Activated CD4-positive, alpha-beta memory T cell treated with anti-CD3 and anti-CD28 coated beads for 36 hours (primary cell): ENCODE data around the gene SELENOO. TPM values are rescaled to one million over a fixed set of nuclear protein-coding genes. Genes with fewer than 3 reads are reported as not detected.

Experiments
- CTCF ChIA-PET: fragments of 350-600 bp; sonication (Branson Sonifier 250); formaldehyde crosslinking; loops from one replicate; lab custom pipeline; 2021; ENCODE audit warnings: antibody characterized with exemption, inconsistent platforms; lab: Charles Lee
- POLR2A ChIA-PET: fragments of 350-600 bp; sonication (Branson Sonifier 250); formaldehyde crosslinking; loops from one replicate; lab custom pipeline; 2021; ENCODE audit warnings: antibody characterized with exemption; lab: Charles Lee
- DNase-seq: peaks from one replicate; pipeline ENCODE4 v3.0.0-alpha.2; 2020
- H3K27ac Mint-ChIP-seq: one replicate; pipeline ENCODE4 v1.8.0; 2021; ENCODE audit warnings: mixed read lengths
- H3K27me3 Mint-ChIP-seq: one replicate; pipeline ENCODE4 v1.8.0; 2021; ENCODE audit warnings: mixed read lengths
- H3K36me3 Mint-ChIP-seq: one replicate; pipeline ENCODE4 v1.8.0; 2021; ENCODE audit warnings: mixed read lengths
- H3K4me1 Mint-ChIP-seq: one replicate; pipeline ENCODE4 v1.8.0; 2021; ENCODE audit warnings: low read depth, mixed read lengths
- H3K4me3 Mint-ChIP-seq: one replicate; pipeline ENCODE4 v1.8.0; 2021; ENCODE audit warnings: mild to moderate bottlenecking, mixed read lengths
- H3K9me3 Mint-ChIP-seq: one replicate; pipeline ENCODE4 v1.8.0; 2021; ENCODE audit warnings: mixed read lengths
- intact Hi-C: fragments of 100-400 bp; cut with micrococcal nuclease; formaldehyde crosslinking; loops from one replicate; pipeline ENCODE4 v1.15.1; 2023
- total RNA-seq, 2 experiments: library from RNA; stranded (reverse); gene quantifications; one replicate each; pipeline ENCODE4 v1.2.3, GENCODE V29; 2021

Gene SELENOO
- total RNA-seq, 2 experiments from 2014 or later: 18.8 to 19.7 TPM

DNA sequence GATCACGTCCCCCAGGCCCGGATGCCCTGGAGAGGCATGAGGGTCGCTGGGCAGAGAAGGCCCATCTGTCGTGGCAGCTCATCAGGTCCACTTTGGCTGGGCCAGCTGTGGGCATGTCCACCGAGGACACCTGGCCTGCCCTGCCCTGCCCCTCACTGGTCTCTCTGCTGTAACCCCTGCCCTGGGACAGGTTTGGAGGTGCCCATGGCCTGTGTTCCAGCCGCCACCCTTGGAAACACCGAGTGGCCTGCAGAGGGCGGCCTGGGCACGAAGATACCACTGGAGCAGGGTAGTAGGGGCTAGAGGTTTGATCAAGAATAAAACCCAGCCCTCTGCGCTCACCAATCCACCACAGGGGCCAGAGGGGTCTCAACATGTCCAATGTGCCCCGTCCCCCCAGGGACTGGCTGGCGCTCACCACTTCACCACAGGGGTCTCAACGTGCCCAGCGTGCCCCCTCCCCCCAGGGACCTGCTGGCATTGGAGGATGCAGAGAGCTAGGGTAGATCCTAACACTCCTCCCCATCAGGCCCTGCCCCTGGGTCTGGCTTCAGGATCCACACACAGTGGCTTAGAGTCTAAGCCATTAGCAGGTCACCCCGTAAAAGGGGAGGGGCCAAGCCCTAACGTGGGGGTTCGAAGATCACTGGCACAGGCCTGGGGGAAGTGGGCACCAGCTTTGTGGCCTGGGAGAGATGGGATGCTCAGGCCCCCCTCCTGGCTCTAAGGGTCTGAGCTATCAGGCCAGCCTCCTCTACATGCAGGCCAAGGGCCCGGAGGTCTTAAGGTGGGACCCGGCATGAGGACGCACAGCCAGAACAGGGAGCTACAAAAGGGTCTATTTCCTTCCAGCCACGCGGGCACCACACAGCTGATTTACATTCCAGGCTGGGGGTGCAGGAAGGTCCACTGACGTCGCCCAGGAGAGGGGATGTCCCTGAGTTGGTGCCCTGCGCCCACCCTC lies 51.6 kb downstream of the SELENOO start:
- intact Hi-C loops: no loop called here

GRCh38 chr22:50253046-50253915 lies 52.5 kb downstream of the SELENOO start:
- Mint-ChIP-seq H3K4me1 (peaks cover 10% of the 10 kb centered on the region), H3K27me3 (no peaks in the 10 kb centered on the region), H3K9me3 (no peaks in the 10 kb centered on the region), H3K36me3 (no peaks in the 10 kb centered on the region), H3K27ac (no peak overlapping the region), H3K4me3 (no peak overlapping the region)
- DNase-seq: no peak
- intact Hi-C loops: no loop called here
- POLR2A ChIA-PET: interaction anchor here (3.4 kb wide), 1 partner anchor 9 kb away, joined by 15 read pairs; the partner anchor contains the start of gene MAPK12
- CTCF ChIA-PET: interaction anchor here (0.6 to 3.5 kb wide), 11 partner anchors 9 to 272 kb away, joined by 3 to 23 read pairs (median 4); partner anchors contain the start of genes DENND6B and SCO2

More for the DNA sequence above, 51.6 kb downstream of the SELENOO start:
- no peaks in the 10 kb centered on the region for H3K27me3 Mint-ChIP-seq
- H3K36me3 Mint-ChIP-seq: peaks cover 4% of the 10 kb centered on the region
- H3K4me3 Mint-ChIP-seq: no peak overlapping the region
- ChIA-PET CTCF (interaction anchor here (0.6 to 3.5 kb wide), 15 partner anchors 8 to 368 kb away, joined by 3 to 23 read pairs (median 4); partner anchors contain the start of genes DENND6B and SCO2), POLR2A (interaction anchor here (1.4 to 3.4 kb wide), 4 partner anchors 10 to 273 kb away, joined by 4 to 15 read pairs (median 4); partner anchors contain the start of genes MAPK12 and SCO2)
- peak; percentile 79 for DNase-seq
- peaks cover 18% of the 10 kb centered on the region for H3K4me1 Mint-ChIP-seq
- H3K9me3 Mint-ChIP-seq: no peaks in the 10 kb centered on the region
- no peak overlapping the region for H3K27ac Mint-ChIP-seq

DNA sequence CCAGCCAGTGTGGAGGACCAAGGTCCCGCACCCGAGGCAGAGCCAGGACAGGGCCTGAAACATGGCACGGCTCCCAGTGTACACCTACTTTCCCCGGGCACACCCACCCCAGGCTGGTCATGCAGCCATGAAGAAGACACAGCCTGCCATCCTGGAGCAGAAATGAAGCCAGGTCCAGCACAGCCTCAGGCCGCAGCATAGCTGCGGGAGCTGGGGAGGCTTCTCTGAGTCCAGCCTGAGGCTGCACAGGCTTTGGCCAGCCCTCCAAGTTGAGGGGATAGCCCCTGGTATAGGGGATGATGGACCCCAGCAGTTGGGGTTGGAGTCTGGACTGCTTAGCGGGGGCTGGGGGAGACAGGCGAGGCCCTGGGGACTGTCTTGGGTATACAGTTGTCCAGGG lies 53.1 kb downstream of the SELENOO start:
- no peaks in the 10 kb centered on the region for H3K36me3 Mint-ChIP-seq
- peaks cover 3% of the 10 kb centered on the region for H3K27me3 Mint-ChIP-seq
- ChIA-PET POLR2A (no interaction called here), CTCF (no interaction called here)
- intact Hi-C loops: no loop called here
- no peak overlapping the region for H3K4me3 Mint-ChIP-seq
- H3K4me1 Mint-ChIP-seq: peaks cover 10% of the 10 kb centered on the region
- no peak overlapping the region for H3K27ac Mint-ChIP-seq
- H3K9me3 Mint-ChIP-seq: no peaks in the 10 kb centered on the region
- DNase-seq: no peak

DNA sequence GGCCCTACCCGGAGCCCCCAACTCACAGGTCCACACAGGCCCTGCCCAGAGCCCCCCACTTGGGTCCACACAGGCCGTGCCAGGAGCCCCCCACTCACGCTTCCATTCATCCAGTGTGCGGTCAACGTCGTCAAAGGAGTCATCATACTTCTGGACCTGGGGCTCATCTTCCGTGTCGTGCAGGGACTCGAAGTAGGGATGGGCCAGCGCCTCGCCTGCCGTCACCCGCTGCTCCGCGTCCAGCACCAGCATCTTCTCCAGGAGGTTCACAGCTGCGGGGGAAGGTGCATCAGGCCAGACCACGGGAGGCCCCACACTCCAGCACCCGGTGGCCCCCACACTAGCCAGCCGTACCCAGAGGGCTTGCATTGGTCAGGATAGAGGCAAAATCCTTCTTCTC lies 54.3 kb downstream of the SELENOO start:
- H3K9me3 Mint-ChIP-seq: no peaks in the 10 kb centered on the region
- H3K27ac Mint-ChIP-seq: no peak overlapping the region
- H3K4me1 Mint-ChIP-seq: peaks cover 6% of the 10 kb centered on the region
- peak overlapping the region; percentile 5 for H3K4me3 Mint-ChIP-seq
- H3K36me3 Mint-ChIP-seq: no peaks in the 10 kb centered on the region
- peaks cover 7% of the 10 kb centered on the region for H3K27me3 Mint-ChIP-seq
- ChIA-PET CTCF (no interaction called here), POLR2A (no interaction called here)
- no peak for DNase-seq
- intact Hi-C loops: no loop called here

DNA sequence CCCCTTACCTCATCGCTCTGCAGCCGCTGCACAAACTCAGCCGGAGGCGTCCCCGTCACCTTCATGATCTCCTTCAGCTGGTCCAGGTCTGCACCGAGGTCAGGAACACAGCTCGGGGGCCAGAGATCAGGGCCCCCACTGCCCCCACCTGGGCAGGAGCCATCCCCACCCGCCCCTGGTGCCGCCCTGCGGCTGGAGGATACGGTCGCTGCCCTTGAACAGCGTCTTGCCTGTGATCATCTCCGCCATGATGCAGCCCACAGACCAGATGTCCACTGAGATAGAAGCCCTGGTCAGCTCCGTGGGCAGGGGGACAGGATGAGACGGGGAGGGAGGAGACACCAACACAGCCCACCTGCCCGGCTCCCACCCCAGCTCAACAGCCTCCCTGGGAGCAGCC lies 54.8 kb downstream of the SELENOO start:
- no peak overlapping the region for H3K27ac Mint-ChIP-seq
- ChIA-PET POLR2A (interaction anchor here (1.0 kb wide), 1 partner anchor 253 kb away, joined by 3 read pairs; no protein-coding TSS in a partner anchor), CTCF (no interaction called here)
- no peak for DNase-seq
- intact Hi-C loops: no loop called here
- H3K36me3 Mint-ChIP-seq: no peaks in the 10 kb centered on the region
- H3K4me3 Mint-ChIP-seq: no peak overlapping the region
- H3K4me1 Mint-ChIP-seq: peaks cover 2% of the 10 kb centered on the region
- H3K27me3 Mint-ChIP-seq: peaks cover 7% of the 10 kb centered on the region
- H3K9me3 Mint-ChIP-seq: no peaks in the 10 kb centered on the region

GRCh38 chr22:50256258-50256862 lies 55.5 kb downstream of the SELENOO start:
- DNase-seq: no peak
- ChIA-PET CTCF (no interaction called here), POLR2A (interaction anchor here (1.0 kb wide), 1 partner anchor 252 kb away, joined by 3 read pairs; no protein-coding TSS in a partner anchor)
- H3K4me3 Mint-ChIP-seq: no peak overlapping the region
- H3K27ac Mint-ChIP-seq: no peak overlapping the region
- peaks cover 7% of the 10 kb centered on the region for H3K27me3 Mint-ChIP-seq
- H3K9me3 Mint-ChIP-seq: no peaks in the 10 kb centered on the region
- H3K36me3 Mint-ChIP-seq: no peaks in the 10 kb centered on the region
- no peaks in the 10 kb centered on the region for H3K4me1 Mint-ChIP-seq
- intact Hi-C loops: no loop called here

DNA sequence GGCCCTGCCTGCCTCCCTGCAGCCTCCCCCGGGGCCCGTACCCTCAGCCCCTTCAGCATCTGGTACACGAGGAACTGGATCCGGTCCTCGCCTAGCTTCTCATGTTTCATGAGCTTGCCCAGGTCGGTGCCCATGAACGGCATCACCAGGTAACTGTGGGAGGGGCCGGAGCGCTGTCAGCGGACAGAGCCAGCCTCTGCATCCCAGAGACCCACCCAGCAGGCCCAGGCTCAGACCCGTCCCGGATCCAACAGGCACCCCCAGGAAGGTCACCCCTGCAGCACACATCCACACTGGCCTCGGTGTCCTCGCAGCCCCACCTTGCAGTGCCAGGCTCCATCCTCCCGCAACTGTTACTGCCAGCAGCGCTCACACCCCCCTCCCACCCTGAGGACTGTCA lies 56.2 kb downstream of the SELENOO start:
- Mint-ChIP-seq H3K4me3 (no peak overlapping the region), H3K27me3 (peaks cover 9% of the 10 kb centered on the region), H3K4me1 (peaks cover under 1% of the 10 kb centered on the region), H3K36me3 (no peaks in the 10 kb centered on the region), H3K9me3 (no peaks in the 10 kb centered on the region), H3K27ac (no peak overlapping the region)
- CTCF ChIA-PET: no interaction called here
- no peak for DNase-seq
- intact Hi-C loops: no loop called here
- POLR2A ChIA-PET: no interaction called here

DNA sequence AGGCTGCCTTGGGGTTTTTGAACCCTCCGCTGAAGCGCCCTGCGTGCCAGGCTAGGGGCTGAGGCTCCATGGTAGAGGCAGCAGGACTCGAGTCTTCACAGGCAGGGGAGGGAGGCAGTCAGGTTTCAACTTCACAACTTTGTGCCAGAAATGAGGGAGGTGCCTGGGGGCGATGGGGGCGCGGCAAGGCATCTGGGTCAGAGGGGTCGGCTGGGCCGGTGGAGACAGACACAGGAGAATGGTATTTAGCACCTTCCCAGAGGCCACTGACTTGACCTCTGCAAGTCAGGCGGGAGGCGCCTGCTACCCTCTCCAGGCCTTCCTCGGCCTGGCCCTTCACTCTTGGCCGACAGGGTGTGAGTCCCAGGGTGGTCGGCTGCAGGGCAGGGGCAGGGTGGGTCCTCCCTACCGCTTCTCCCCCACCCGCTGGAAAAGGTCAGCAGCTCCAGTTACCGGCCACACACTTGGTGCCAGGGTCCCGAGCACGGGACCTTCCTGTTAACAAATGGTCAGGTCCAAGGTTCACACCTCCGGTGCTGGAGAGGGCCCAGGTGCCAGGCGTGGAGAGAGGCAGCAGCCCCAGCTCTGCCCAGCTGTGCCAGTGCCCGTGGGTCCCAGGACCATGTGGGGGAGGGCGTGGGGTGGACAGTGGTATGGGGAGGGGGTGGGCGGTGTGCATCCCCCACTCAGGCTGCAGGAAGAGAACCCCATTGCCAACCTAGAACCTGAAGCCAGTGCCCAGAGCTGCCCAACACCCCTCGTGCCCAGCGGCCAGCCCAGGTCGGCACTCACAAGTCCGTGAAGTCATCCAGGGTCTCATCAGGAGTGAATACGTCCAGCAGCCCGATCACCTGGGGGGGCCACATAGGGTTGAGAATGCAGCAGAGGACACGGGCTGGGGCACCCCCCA lies 56.9 kb downstream of the SELENOO start:
- no peaks in the 10 kb centered on the region for H3K9me3 Mint-ChIP-seq
- intact Hi-C loops: no loop called here
- DNase-seq: no peak
- H3K27ac Mint-ChIP-seq: no peak overlapping the region
- ChIA-PET POLR2A (no interaction called here), CTCF (no interaction called here)
- H3K4me1 Mint-ChIP-seq: peaks cover 5% of the 10 kb centered on the region
- H3K27me3 Mint-ChIP-seq: peaks cover 16% of the 10 kb centered on the region
- H3K4me3 Mint-ChIP-seq: no peak overlapping the region
- no peaks in the 10 kb centered on the region for H3K36me3 Mint-ChIP-seq

DNA sequence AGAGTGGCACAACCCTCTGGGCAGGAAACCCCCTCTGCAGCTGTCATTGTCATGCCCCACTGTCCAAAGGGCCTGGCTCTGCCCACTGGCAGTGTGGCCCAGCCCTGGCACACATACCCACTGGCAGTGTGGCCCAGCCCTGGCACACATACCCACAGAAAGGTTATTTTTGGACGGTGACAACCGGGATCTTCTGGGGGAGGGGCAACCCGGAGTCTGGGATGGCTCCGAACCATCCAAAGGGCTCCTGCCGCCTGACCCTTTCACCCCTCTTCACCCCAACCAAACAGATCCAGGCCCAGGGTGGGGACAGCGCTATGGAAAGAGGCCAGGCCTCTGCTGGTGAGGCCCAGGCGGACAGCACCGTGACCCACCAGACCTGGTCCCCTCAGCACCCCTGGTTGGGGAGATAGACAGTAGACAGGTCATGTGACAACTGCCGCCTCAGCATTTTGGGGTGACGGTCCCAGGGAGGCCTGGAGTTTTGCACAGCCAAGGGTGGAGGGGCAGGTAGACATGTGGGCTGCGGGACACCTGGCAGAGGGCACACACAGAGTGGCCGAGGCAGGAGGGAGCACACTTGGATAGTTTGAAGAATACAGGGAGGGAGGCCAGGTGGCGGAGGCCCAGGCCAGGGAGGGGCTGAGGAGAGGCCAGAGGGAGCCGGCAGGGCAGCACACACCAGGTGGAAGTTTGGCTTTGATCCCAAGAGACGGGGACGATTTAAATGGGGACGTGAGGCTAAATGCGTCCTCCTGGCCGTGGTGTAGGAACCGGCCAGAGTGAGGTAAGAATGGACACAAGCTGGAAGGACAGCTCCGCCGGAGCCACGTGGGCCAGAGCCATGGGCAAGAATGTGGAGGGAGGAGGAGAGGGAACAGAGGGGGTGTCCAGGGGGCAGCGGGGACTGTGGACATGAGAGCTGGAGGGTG lies 57.8 kb downstream of the SELENOO start:
- DNase-seq: no peak
- no peaks in the 10 kb centered on the region for H3K9me3 Mint-ChIP-seq
- intact Hi-C loops: no loop called here
- peak overlapping the region; percentile 16 for H3K4me3 Mint-ChIP-seq
- H3K36me3 Mint-ChIP-seq: no peaks in the 10 kb centered on the region
- ChIA-PET CTCF (no interaction called here), POLR2A (no interaction called here)
- no peak overlapping the region for H3K27ac Mint-ChIP-seq
- peaks cover 5% of the 10 kb centered on the region for H3K4me1 Mint-ChIP-seq
- peaks cover 19% of the 10 kb centered on the region for H3K27me3 Mint-ChIP-seq

- intact Hi-C loops: no loop called here
- DNase-seq: no peak
- ChIA-PET CTCF (no interaction called here), POLR2A (no interaction called here)
- H3K27ac Mint-ChIP-seq: no peak overlapping the region
- peak overlapping the region; percentile 16 for H3K4me3 Mint-ChIP-seq
- H3K27me3 Mint-ChIP-seq: peaks cover 19% of the 10 kb centered on the region
- no peaks in the 10 kb centered on the region for H3K9me3 Mint-ChIP-seq
- H3K36me3 Mint-ChIP-seq: no peaks in the 10 kb centered on the region
- peaks cover 5% of the 10 kb centered on the region for H3K4me1 Mint-ChIP-seq
Measured at GRCh38 chr22:50259302-50259701, 58.5 kb downstream of the SELENOO start.
